VCaP (cell line): ENCODE results near the gene NDUFB4.

Experiments
- H3K27ac ChIP-seq: fragments of 450-650 bp; 2 replicates; pipeline ENCODE4 v1.5.1; 2017
- CTCF ChIP-seq: fragments of 450-650 bp; conservative IDR thresholded peaks from 2 replicates; pipeline ENCODE4 v1.5.1; 2017; ENCODE audit warnings: mild to moderate bottlenecking, moderate library complexity

The NDUFB4 gene

GRCh38 chr3:120596853-120597223, 702 bp downstream of the NDUFB4 start:
- no peak for TF ChIP-seq CTCF
- peak overlapping the region; percentile 92 for H3K27ac ChIP-seq

- no peak for TF ChIP-seq CTCF
- H3K27ac ChIP-seq, result peak overlapping the region; percentile 92; the same call in 1 of the 2 replicates
These were observed 1.4 kb downstream of the NDUFB4 start for GRCh38 chr3:120597445-120598049.

GRCh38 chr3:120599211-120599610, 3.1 kb downstream of the NDUFB4 start:
- TF ChIP-seq CTCF, result no peak
- no peak overlapping the region for H3K27ac ChIP-seq

GRCh38 chr3:120601554-120601953, 5.4 kb downstream of the NDUFB4 start:
- no peak overlapping the region for H3K27ac ChIP-seq
- no peak for TF ChIP-seq CTCF

- no peak for TF ChIP-seq CTCF
- H3K27ac ChIP-seq, result no peak overlapping the region
These were observed 6.5 kb downstream of the NDUFB4 start for GRCh38 chr3:120602682-120603081.

- TF ChIP-seq CTCF, result no peak
- no peak overlapping the region for H3K27ac ChIP-seq
These were observed 8.2 kb downstream of the NDUFB4 start for GRCh38 chr3:120604382-120604781.

- H3K27ac ChIP-seq, result no peak overlapping the region
- no peak for TF ChIP-seq CTCF
These were observed 8.6 kb downstream of the NDUFB4 start for GRCh38 chr3:120604784-120605183.

GRCh38 chr3:120608506-120608905, 12.4 kb downstream of the NDUFB4 start:
- no peak for TF ChIP-seq CTCF
- no peak overlapping the region for H3K27ac ChIP-seq
